ENCODE measurements around the gene LBHD1.
"Not testable (repeated sequence)": the region's sequence is repeated elsewhere in the genome, so short reads cannot be mapped to it uniquely, and the experiment has no call there.

LBHD1 gene

GRCh38 chr11:62675415-62675814 lies 3.3 kb upstream of the LBHD1 start:
- peaks cover 44% of the 10 kb centered on the region for H3K36me3 ChIP-seq (ENCODE audit: insufficient read depth, low read length)
- H3K9me3 ChIP-seq (ENCODE audit: insufficient read depth, low read depth, low read length); H3K4me3 ChIP-seq (ENCODE audit: low read length); H3K9ac ChIP-seq (ENCODE audit: low read depth, low read length); H3K4me1 ChIP-seq (ENCODE audit: insufficient read depth, low read length); H3K27me3 ChIP-seq (ENCODE audit: insufficient read depth, low read length); H3K27ac ChIP-seq (ENCODE audit: low read depth, low read length): not testable (repeated sequence)
- 97% methylated on average over 10 of the region's 10 CpGs for WGBS

- Histone ChIP-seq H3K27ac (ENCODE audit: low read depth, low read length) (no peak overlapping the region), H3K4me1 (ENCODE audit: insufficient read depth, low read length) (peaks cover 7% of the 10 kb centered on the region; the same call in 1 of the 2 replicates), H3K27me3 (ENCODE audit: insufficient read depth, low read length) (no peaks in the 10 kb centered on the region), H3K36me3 (ENCODE audit: insufficient read depth, low read length) (peaks cover 44% of the 10 kb centered on the region), H3K9me3 (ENCODE audit: insufficient read depth, low read depth, low read length) (no peaks in the 10 kb centered on the region), H3K9ac (ENCODE audit: low read depth, low read length) (no peak overlapping the region), H3K4me3 (ENCODE audit: low read length) (peak overlapping the region; percentile 77; the same call in 1 of the 2 replicates)
- WGBS, result 96% methylated on average over 2 of the region's 2 CpGs
These were observed 1.1 kb upstream of the LBHD1 start for GRCh38 chr11:62673196-62673525.

- peak overlapping the region; percentile 72 for H3K27ac ChIP-seq (ENCODE audit: low read depth, low read length)
- peak overlapping the region; percentile 88 for H3K9ac ChIP-seq (ENCODE audit: low read depth, low read length)
- no peaks in the 10 kb centered on the region for H3K27me3 ChIP-seq (ENCODE audit: insufficient read depth, low read length)
- H3K36me3 ChIP-seq (ENCODE audit: insufficient read depth, low read length), result peaks cover 43% of the 10 kb centered on the region
- WGBS, result 3% methylated on average over 17 of the region's 17 CpGs
- H3K4me1 ChIP-seq (ENCODE audit: insufficient read depth, low read length), result peaks cover 6% of the 10 kb centered on the region; the same call in 1 of the 2 replicates
- no peaks in the 10 kb centered on the region for H3K9me3 ChIP-seq (ENCODE audit: insufficient read depth, low read depth, low read length)
- H3K4me3 ChIP-seq (ENCODE audit: low read length), result peak overlapping the region; percentile 77
These were observed 845 bp downstream of the LBHD1 start for GRCh38 chr11:62671236-62671607.

- Histone ChIP-seq H3K9me3 (ENCODE audit: insufficient read depth, low read depth, low read length) (no peaks in the 10 kb centered on the region), H3K27me3 (ENCODE audit: insufficient read depth, low read length) (no peaks in the 10 kb centered on the region), H3K4me1 (ENCODE audit: insufficient read depth, low read length) (peaks cover 9% of the 10 kb centered on the region; the same call in 1 of the 2 replicates), H3K9ac (ENCODE audit: low read depth, low read length) (no peak overlapping the region), H3K36me3 (ENCODE audit: insufficient read depth, low read length) (peaks cover 39% of the 10 kb centered on the region), H3K4me3 (ENCODE audit: low read length) (no peak overlapping the region), H3K27ac (ENCODE audit: low read depth, low read length) (peak overlapping the region; percentile 58; the same call in 1 of the 2 replicates)
- WGBS, result 82% methylated on average over 4 of the region's 4 CpGs
These were observed 2.5 kb downstream of the LBHD1 start for GRCh38 chr11:62669420-62670161.

- Histone ChIP-seq H3K9me3 (ENCODE audit: insufficient read depth, low read depth, low read length) (no peaks in the 10 kb centered on the region), H3K36me3 (ENCODE audit: insufficient read depth, low read length) (peaks cover 31% of the 10 kb centered on the region), H3K4me3 (ENCODE audit: low read length) (peak overlapping the region; percentile 99), H3K9ac (ENCODE audit: low read depth, low read length) (peak overlapping the region; percentile 100; the same call in 1 of the 2 replicates), H3K4me1 (ENCODE audit: insufficient read depth, low read length) (peaks cover 9% of the 10 kb centered on the region; the same call in 1 of the 2 replicates), H3K27ac (ENCODE audit: low read depth, low read length) (peak overlapping the region; percentile 98; the same call in 1 of the 2 replicates), H3K27me3 (ENCODE audit: insufficient read depth, low read length) (no peaks in the 10 kb centered on the region)
- WGBS, result 74% methylated on average over 2 of the region's 2 CpGs
These were observed 4.6 kb downstream of the LBHD1 start for GRCh38 chr11:62667460-62667859.

- 58% methylated on average over 16 of the region's 16 CpGs for WGBS
- H3K9ac ChIP-seq (ENCODE audit: low read depth, low read length), result peak overlapping the region; percentile 100
- peaks cover 41% of the 10 kb centered on the region for H3K36me3 ChIP-seq (ENCODE audit: insufficient read depth, low read length)
- no peaks in the 10 kb centered on the region for H3K27me3 ChIP-seq (ENCODE audit: insufficient read depth, low read length)
- peak overlapping the region; percentile 99 for H3K4me3 ChIP-seq (ENCODE audit: low read length)
- peaks cover 9% of the 10 kb centered on the region; the same call in 1 of the 2 replicates for H3K4me1 ChIP-seq (ENCODE audit: insufficient read depth, low read length)
- peak overlapping the region; percentile 98 for H3K27ac ChIP-seq (ENCODE audit: low read depth, low read length)
- H3K9me3 ChIP-seq (ENCODE audit: insufficient read depth, low read depth, low read length), result no peaks in the 10 kb centered on the region
These were observed 5.7 kb downstream of the LBHD1 start for GRCh38 chr11:62666259-62666926.

- H3K9me3 ChIP-seq (ENCODE audit: insufficient read depth, low read depth, low read length), result no peaks in the 10 kb centered on the region
- H3K4me1 ChIP-seq (ENCODE audit: insufficient read depth, low read length), result peaks cover 9% of the 10 kb centered on the region; the same call in 1 of the 2 replicates
- H3K36me3 ChIP-seq (ENCODE audit: insufficient read depth, low read length), result peaks cover 42% of the 10 kb centered on the region
- H3K4me3 ChIP-seq (ENCODE audit: low read length), result peak overlapping the region; percentile 99
- peak overlapping the region; percentile 98 for H3K27ac ChIP-seq (ENCODE audit: low read depth, low read length)
- H3K9ac ChIP-seq (ENCODE audit: low read depth, low read length), result peak overlapping the region; percentile 100
- 4% methylated on average over 39 of the region's 39 CpGs for WGBS
- H3K27me3 ChIP-seq (ENCODE audit: insufficient read depth, low read length), result no peaks in the 10 kb centered on the region
These were observed 6.3 kb downstream of the LBHD1 start for GRCh38 chr11:62665599-62666258.

- H3K36me3 ChIP-seq (ENCODE audit: insufficient read depth, low read length), result peaks cover 42% of the 10 kb centered on the region
- under 1% methylated on average over 46 of the region's 47 CpGs for WGBS
These were observed 6.9 kb downstream of the LBHD1 start, which contains the start of the genes C11orf98 and CSKMT for GRCh38 chr11:62665075-62665598. Gene C11orf98 (minus strand): TSS chr11:62665210. CDS start chr11:62665169, 41 bp downstream. Gene CSKMT (plus strand): TSS chr11:62665312. CDS start chr11:62665880, 568 bp downstream.

GRCh38 chr11:62664405-62665074 lies 7.5 kb downstream of the LBHD1 start:
- Histone ChIP-seq H3K9ac (ENCODE audit: low read depth, low read length) (peak overlapping the region; percentile 100), H3K36me3 (ENCODE audit: insufficient read depth, low read length) (peaks cover 42% of the 10 kb centered on the region), H3K27me3 (ENCODE audit: insufficient read depth, low read length) (no peaks in the 10 kb centered on the region), H3K4me1 (ENCODE audit: insufficient read depth, low read length) (peaks cover 9% of the 10 kb centered on the region; the same call in 1 of the 2 replicates), H3K9me3 (ENCODE audit: insufficient read depth, low read depth, low read length) (no peaks in the 10 kb centered on the region), H3K4me3 (ENCODE audit: low read length) (peak overlapping the region; percentile 99), H3K27ac (ENCODE audit: low read depth, low read length) (peak overlapping the region; percentile 98)
- 2% methylated on average over 36 of the region's 36 CpGs for WGBS

More at GRCh38 chr11:62665075-62665598, 6.9 kb downstream of the LBHD1 start, which contains the start of the genes C11orf98 and CSKMT:
- H3K27me3 ChIP-seq (ENCODE audit: insufficient read depth, low read length), result no peaks in the 10 kb centered on the region
- H3K4me3 ChIP-seq (ENCODE audit: low read length), result peak within 1 kb of the TSS; percentile 99
- peak within 1 kb of the TSS; percentile 98 for H3K27ac ChIP-seq (ENCODE audit: low read depth, low read length)
- peaks cover 9% of the 10 kb centered on the region; the same call in 1 of the 2 replicates for H3K4me1 ChIP-seq (ENCODE audit: insufficient read depth, low read length)
- H3K9ac ChIP-seq (ENCODE audit: low read depth, low read length), result peak within 1 kb of the TSS; percentile 100
- H3K9me3 ChIP-seq (ENCODE audit: insufficient read depth, low read depth, low read length), result no peaks in the 10 kb centered on the region

GRCh38 chr11:62656796-62657429 lies 15.2 kb downstream of the LBHD1 start:
- no peaks in the 10 kb centered on the region for H3K4me1 ChIP-seq (ENCODE audit: insufficient read depth, low read length)
- no peaks in the 10 kb centered on the region for H3K27me3 ChIP-seq (ENCODE audit: insufficient read depth, low read length)
- H3K9ac ChIP-seq (ENCODE audit: low read depth, low read length), result no peak overlapping the region
- H3K9me3 ChIP-seq (ENCODE audit: insufficient read depth, low read depth, low read length), result no peaks in the 10 kb centered on the region
- no peak overlapping the region for H3K4me3 ChIP-seq (ENCODE audit: low read length)
- WGBS, result 64% methylated on average over 5 of the region's 5 CpGs
- H3K36me3 ChIP-seq (ENCODE audit: insufficient read depth, low read length), result peaks cover 5% of the 10 kb centered on the region
- H3K27ac ChIP-seq (ENCODE audit: low read depth, low read length), result no peak overlapping the region

All from HUES64 (cell line).